HCT116 (cell line): ENCODE results near the gene OARD1. TPM values are rescaled to one million over a fixed set of nuclear protein-coding genes. Genes with fewer than 3 reads are reported as not detected.

Experiments
- ATAC-seq: fragments of 200-7000 bp; cut with Tn5 transposase; 2 replicates; pipeline ENCODE4 v1.9.1; 2020; ENCODE audit warnings: mild to moderate bottlenecking, moderate library complexity
- BruUV-seq: library from RNA; stranded (reverse); fragments of 400-500 nt; replicated peaks from 2 replicates; lab custom pipeline; 2021; lab: Mats Ljungman, UMichigan
- CTCF ChIA-PET: fragments of 300-600 bp; sonication (Branson Sonifier 250); formaldehyde crosslinking; loops from one replicate; lab custom pipeline; 2021; ENCODE audit warnings: antibody characterized with exemption; lab: Charles Lee
- POLR2A ChIA-PET: fragments of 300-600, 350-600 bp; sonication (Branson Sonifier 250); formaldehyde crosslinking; loops from one replicate; lab custom pipeline; 2021; ENCODE audit warnings: antibody characterized with exemption; lab: Charles Lee
- RAD21 ChIA-PET, 2 experiments: fragments of 300-600 bp; sonication (Branson Sonifier 250); formaldehyde crosslinking; loops; one replicate each; lab custom pipeline; 2023; ENCODE audit warnings: low total read pairs in 2 of 2; ENCODE audit not compliant: uncharacterized antibody in 2 of 2, unreplicated experiment in 2 of 2, low non-redundant PET in 1 of 2; lab: Charles Lee
- DNase-seq: peaks from one replicate; pipeline ENCODE4 v3.0.0-alpha.2; 2010; ENCODE audit warnings: low read depth, low spot score
- H2AFZ ChIP-seq: fragments of 200-600 bp; shearing (Covaris generic), sonication (generic); 2 replicates; pipeline ENCODE4 v1.6.1; 2017; ENCODE audit warnings: low read depth, mixed run types, mixed read lengths, antibody characterized with exemption, low read length; ENCODE audit not compliant: poor library complexity, severe bottlenecking
- H3K27ac ChIP-seq: 2 replicates; pipeline ENCODE4 v1.5.1; 2012; ENCODE audit warnings: low read depth, low read length
- H3K27me3 ChIP-seq: fragments of 200-600 bp; sonication (generic); 2 replicates; pipeline ENCODE4 v1.6.1; 2016; ENCODE audit warnings: mixed run types, low read length, mixed read lengths; ENCODE audit not compliant: insufficient read depth
- H3K36me3 ChIP-seq, 2 experiments: fragments of 200-500 bp in 1 of 2; fragments of 200-600 bp in 1 of 2; sonication (Bioruptor generic) in 1 of 2; sonication (generic) in 1 of 2; 2 replicates each; pipeline versions ENCODE4 v1.5.1 to v1.6.1; 2014 to 2016; ENCODE audit warnings: low read length in 2 of 2, inconsistent platforms in 1 of 2, mixed read lengths in 1 of 2, mixed run types in 1 of 2; ENCODE audit not compliant: insufficient read depth in 2 of 2, control insufficient read depth in 1 of 2
- H3K4me1 ChIP-seq, 2 experiments: fragments of 200-600 bp in 1 of 2; sonication (generic) in 1 of 2; 2 replicates each; pipeline versions ENCODE4 v1.5.1 to v1.6.1; 2012 to 2017; ENCODE audit warnings: low read length in 2 of 2, inconsistent platforms in 1 of 2, mild to moderate bottlenecking in 1 of 2, mixed read lengths in 1 of 2, mixed run types in 1 of 2, moderate library complexity in 1 of 2; ENCODE audit not compliant: insufficient read depth in 2 of 2, control insufficient read depth in 1 of 2
- H3K4me2 ChIP-seq: fragments of 200-600 bp; sonication (generic); 2 replicates; pipeline ENCODE4 v1.6.1; 2017; ENCODE audit warnings: mixed run types, low read length, mixed read lengths
- H3K4me3 ChIP-seq, 2 experiments: fragments of 200-600 bp in 1 of 2; sonication (generic) in 1 of 2; replicated peaks in 1 of 2; 2 replicates each; pipeline ENCODE4 v1.5.1; 2011 to 2016; ENCODE audit warnings: low read length in 2 of 2, control low read depth in 1 of 2, low read depth in 1 of 2, mild to moderate bottlenecking in 1 of 2, mixed read lengths in 1 of 2, mixed run types in 1 of 2
- H3K79me2 ChIP-seq: fragments of 200-600 bp; sonication (generic); 2 replicates; pipeline ENCODE4 v1.6.1; 2017; ENCODE audit warnings: mild to moderate bottlenecking, mixed run types, low read length, moderate library complexity, mixed read lengths; ENCODE audit not compliant: insufficient read depth
- H3K9ac ChIP-seq: fragments of 200-600 bp; sonication (generic); 2 replicates; pipeline ENCODE4 v1.6.1; 2016; ENCODE audit warnings: low read length, mixed read lengths
- H3K9me2 ChIP-seq: fragments of 200-600 bp; sonication (generic), shearing (Covaris generic); 2 replicates; pipeline ENCODE4 v1.6.1; 2017; ENCODE audit warnings: mixed run types, mild to moderate bottlenecking, moderate library complexity; ENCODE audit not compliant: insufficient read depth
- H3K9me3 ChIP-seq, 2 experiments: fragments of 200-500 bp in 1 of 2; fragments of 200-600 bp in 1 of 2; sonication (Bioruptor generic) in 1 of 2; sonication (generic) in 1 of 2; 2 replicates each; pipeline ENCODE4 v1.6.1; 2014 to 2017; ENCODE audit warnings: low read length in 2 of 2, mixed read lengths in 2 of 2, inconsistent platforms in 1 of 2, low read depth in 1 of 2, mild to moderate bottlenecking in 1 of 2, mixed run types in 1 of 2, moderate library complexity in 1 of 2; ENCODE audit not compliant: control insufficient read depth in 1 of 2, insufficient read depth in 1 of 2
- H4K20me1 ChIP-seq: fragments of 200-600 bp; sonication (generic), shearing (Covaris generic); 2 replicates; pipeline ENCODE4 v1.6.1; 2017; ENCODE audit warnings: mixed run types, mild to moderate bottlenecking, moderate library complexity; ENCODE audit not compliant: insufficient read depth
- CBX3 ChIP-seq: IDR thresholded peaks from 2 replicates; pipeline ENCODE4 v1.6.1; 2012; ENCODE audit warnings: low read depth
- EGR1 ChIP-seq: IDR thresholded peaks from 2 replicates; pipeline ENCODE4 v1.6.1; 2012; ENCODE audit warnings: low read depth
- FOSL1 ChIP-seq: IDR thresholded peaks from 2 replicates; pipeline ENCODE4 v1.6.1; 2012; ENCODE audit warnings: low read depth
- POLR2A ChIP-seq: IDR thresholded peaks from 2 replicates; pipeline ENCODE4 v1.7.0; 2011; ENCODE audit warnings: borderline replicate concordance; ENCODE audit not compliant: insufficient read depth, insufficient read length; ENCODE audit errors: extremely low read depth
- POLR2AphosphoS5 ChIP-seq: IDR thresholded peaks from 2 replicates; pipeline ENCODE4 v1.6.1; 2011; ENCODE audit warnings: mild to moderate bottlenecking, low read depth, low read length, moderate library complexity
- RAD21 ChIP-seq: IDR thresholded peaks from 2 replicates; pipeline ENCODE4 v1.6.1; 2012; ENCODE audit warnings: low read depth, mild to moderate bottlenecking
- REST ChIP-seq: IDR thresholded peaks from 2 replicates; pipeline ENCODE4 v1.6.1; 2012; ENCODE audit warnings: low read depth
- SP1 ChIP-seq: IDR thresholded peaks from 2 replicates; pipeline ENCODE4 v1.6.1; 2012; ENCODE audit warnings: low read depth
- YY1 ChIP-seq: IDR thresholded peaks from 2 replicates; pipeline ENCODE4 v1.6.1; 2011; ENCODE audit warnings: low read length, low read depth, moderate library complexity, mild to moderate bottlenecking; ENCODE audit not compliant: insufficient replicate concordance; ENCODE audit errors: extremely low read depth
- ZFX ChIP-seq: fragments of 450-650 bp; IDR thresholded peaks from 2 replicates; pipeline ENCODE4 v1.6.1; 2017
- intact Hi-C: fragments of 100-400 bp; cut with micrococcal nuclease; formaldehyde crosslinking; loops from 2 replicates; pipeline ENCODE4 v1.10.0; 2022
- total RNA-seq: library from RNA; stranded (reverse); gene quantifications from one replicate; pipeline ENCODE4 v1.2.1, GENCODE V29; 2021; ENCODE audit not compliant: unreplicated experiment
- TF ChIP-seq, protein P1 (sequence below): IDR thresholded peaks from 2 replicates; pipeline ENCODE4 v1.6.1; 2012
- TF ChIP-seq, protein P2 (sequence below): IDR thresholded peaks from 2 replicates; pipeline ENCODE4 v1.6.1; 2011; ENCODE audit warnings: mild to moderate bottlenecking, low read length, moderate library complexity; ENCODE audit not compliant: insufficient replicate concordance; ENCODE audit errors: extremely low read depth
- TF ChIP-seq, protein P3 (sequence below), 3 experiments: fragments of 200-600 bp in 1 of 3; sonication (generic) in 1 of 3; IDR thresholded peaks in 2 of 3; conservative IDR thresholded peaks in 1 of 3; 2 replicates each; pipeline ENCODE4 v1.5.1; 2012 to 2017; ENCODE audit warnings: low read depth in 2 of 3, low read length in 2 of 3, antibody characterized with exemption in 1 of 3, borderline replicate concordance in 1 of 3, control low read depth in 1 of 3, mild to moderate bottlenecking in 1 of 3, mixed read lengths in 1 of 3, mixed run types in 1 of 3, moderate library complexity in 1 of 3; ENCODE audit not compliant: insufficient read depth in 1 of 3

The OARD1 gene
- total RNA-seq, 1 experiment from 2014 or later: 28.7 TPM

DNA sequence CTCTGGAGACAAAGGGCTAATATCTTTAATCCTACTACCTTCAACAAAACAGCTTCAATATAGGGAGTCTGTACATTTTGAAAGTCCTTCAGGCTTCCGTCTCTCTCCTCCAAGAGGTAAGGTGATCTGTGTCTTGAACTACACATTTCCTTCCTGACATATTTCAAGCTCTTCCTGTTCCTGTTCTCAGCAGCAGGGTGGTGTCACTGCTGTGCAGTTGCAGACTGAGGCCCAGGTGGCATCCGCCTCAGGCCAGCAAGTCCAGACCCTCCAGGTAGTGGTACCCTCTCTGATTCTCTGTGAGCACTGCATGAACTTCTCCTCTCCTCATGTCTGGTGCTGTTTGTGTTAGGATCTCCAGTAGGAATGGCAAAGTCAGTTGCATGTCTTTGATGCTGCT, 8.5 kb upstream of the OARD1 start:
- DNase-seq: no peak
- Histone ChIP-seq H2AFZ (no peak overlapping the region), H3K9me2 (no peaks in the 10 kb centered on the region), H3K27ac (no peak overlapping the region), H3K4me2 (no peak overlapping the region), H3K9ac (no peak overlapping the region), H4K20me1 (no peaks in the 10 kb centered on the region), H3K4me3 (no peak overlapping the region), H3K27me3 (no peaks in the 10 kb centered on the region), H3K4me1 (no peaks in the 10 kb centered on the region), H3K79me2 (peaks cover 77% of the 10 kb centered on the region), H3K36me3 (peaks cover 26 to 39% of the 10 kb centered on the region in 2 experiments), H3K9me3 (no peaks in the 10 kb centered on the region)
- BruUV-seq: no TSS peak
- CTCF ChIA-PET: no interaction called here
- ATAC-seq: no peak
- intact Hi-C loops: no loop called here
- no peak for TF ChIP-seq EGR1
- no peak for TF ChIP-seq SP1
- TF ChIP-seq POLR2A: no peak
- POLR2A ChIA-PET: no interaction called here
- RAD21 ChIA-PET: no interaction called here

- Histone ChIP-seq H3K4me2 (no peak overlapping the region), H3K9me3 (no peaks in the 10 kb centered on the region), H4K20me1 (no peaks in the 10 kb centered on the region), H3K4me1 (peaks cover 7 to 8% of the 10 kb centered on the region in 2 experiments; a peak in 3 of 4 replicates), H3K27me3 (no peaks in the 10 kb centered on the region), H3K79me2 (peaks cover 88% of the 10 kb centered on the region), H3K36me3 (peaks cover 20 to 26% of the 10 kb centered on the region in 2 experiments), H3K4me3 (no peak overlapping the region), H2AFZ (no peak overlapping the region), H3K9ac (no peak overlapping the region), H3K27ac (no peak overlapping the region), H3K9me2 (no peaks in the 10 kb centered on the region)
- POLR2A ChIA-PET: no interaction called here
- intact Hi-C loops: no loop called here
- no TSS peak for BruUV-seq
- RAD21 ChIA-PET: no interaction called here
- ATAC-seq (no peak), DNase-seq (no peak)
- CTCF ChIA-PET: no interaction called here
- no peak for TF ChIP-seq YY1
- TF ChIP-seq, protein P1, sequence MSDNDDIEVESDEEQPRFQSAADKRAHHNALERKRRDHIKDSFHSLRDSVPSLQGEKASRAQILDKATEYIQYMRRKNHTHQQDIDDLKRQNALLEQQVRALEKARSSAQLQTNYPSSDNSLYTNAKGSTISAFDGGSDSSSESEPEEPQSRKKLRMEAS: no peak
- no peak for TF ChIP-seq RAD21
- no peak for TF ChIP-seq SP1
- TF ChIP-seq, protein P2, sequence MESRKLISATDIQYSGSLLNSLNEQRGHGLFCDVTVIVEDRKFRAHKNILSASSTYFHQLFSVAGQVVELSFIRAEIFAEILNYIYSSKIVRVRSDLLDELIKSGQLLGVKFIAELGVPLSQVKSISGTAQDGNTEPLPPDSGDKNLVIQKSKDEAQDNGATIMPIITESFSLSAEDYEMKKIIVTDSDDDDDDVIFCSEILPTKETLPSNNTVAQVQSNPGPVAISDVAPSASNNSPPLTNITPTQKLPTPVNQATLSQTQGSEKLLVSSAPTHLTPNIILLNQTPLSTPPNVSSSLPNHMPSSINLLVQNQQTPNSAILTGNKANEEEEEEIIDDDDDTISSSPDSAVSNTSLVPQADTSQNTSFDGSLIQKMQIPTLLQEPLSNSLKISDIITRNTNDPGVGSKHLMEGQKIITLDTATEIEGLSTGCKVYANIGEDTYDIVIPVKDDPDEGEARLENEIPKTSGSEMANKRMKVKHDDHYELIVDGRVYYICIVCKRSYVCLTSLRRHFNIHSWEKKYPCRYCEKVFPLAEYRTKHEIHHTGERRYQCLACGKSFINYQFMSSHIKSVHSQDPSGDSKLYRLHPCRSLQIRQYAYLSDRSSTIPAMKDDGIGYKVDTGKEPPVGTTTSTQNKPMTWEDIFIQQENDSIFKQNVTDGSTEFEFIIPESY: no peak
- no peak for TF ChIP-seq ZFX
- TF ChIP-seq, protein P3, sequence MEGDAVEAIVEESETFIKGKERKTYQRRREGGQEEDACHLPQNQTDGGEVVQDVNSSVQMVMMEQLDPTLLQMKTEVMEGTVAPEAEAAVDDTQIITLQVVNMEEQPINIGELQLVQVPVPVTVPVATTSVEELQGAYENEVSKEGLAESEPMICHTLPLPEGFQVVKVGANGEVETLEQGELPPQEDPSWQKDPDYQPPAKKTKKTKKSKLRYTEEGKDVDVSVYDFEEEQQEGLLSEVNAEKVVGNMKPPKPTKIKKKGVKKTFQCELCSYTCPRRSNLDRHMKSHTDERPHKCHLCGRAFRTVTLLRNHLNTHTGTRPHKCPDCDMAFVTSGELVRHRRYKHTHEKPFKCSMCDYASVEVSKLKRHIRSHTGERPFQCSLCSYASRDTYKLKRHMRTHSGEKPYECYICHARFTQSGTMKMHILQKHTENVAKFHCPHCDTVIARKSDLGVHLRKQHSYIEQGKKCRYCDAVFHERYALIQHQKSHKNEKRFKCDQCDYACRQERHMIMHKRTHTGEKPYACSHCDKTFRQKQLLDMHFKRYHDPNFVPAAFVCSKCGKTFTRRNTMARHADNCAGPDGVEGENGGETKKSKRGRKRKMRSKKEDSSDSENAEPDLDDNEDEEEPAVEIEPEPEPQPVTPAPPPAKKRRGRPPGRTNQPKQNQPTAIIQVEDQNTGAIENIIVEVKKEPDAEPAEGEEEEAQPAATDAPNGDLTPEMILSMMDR (IDR thresholded peaks at IDR 0.05 in 2 of 3, conservative IDR thresholded peaks at IDR 0.05 in 1 of 3; ENCODE audit: borderline replicate concordance in 1 of 3, insufficient read depth in 1 of 3, low read depth in 2 of 3, low read length in 2 of 3): no peak
- TF ChIP-seq POLR2AphosphoS5: no peak
- TF ChIP-seq CBX3: no peak
- no peak for TF ChIP-seq FOSL1
- no peak for TF ChIP-seq REST
Observed at GRCh38 chr6:41079080-41079479, 6.9 kb upstream of the OARD1 start.
